Kidney glomerular epithelial cell (primary cell): ENCODE measurements around the gene TMEM234.
"Not testable (repeated sequence)": the region's sequence is repeated elsewhere in the genome, so short reads cannot be mapped to it uniquely, and the experiment has no call there.

Source experiments
- DNase-seq: peaks from one replicate; lab custom pipeline; 2025; lab: John Stamatoyannopoulos, UW

Gene TMEM234

DNA sequence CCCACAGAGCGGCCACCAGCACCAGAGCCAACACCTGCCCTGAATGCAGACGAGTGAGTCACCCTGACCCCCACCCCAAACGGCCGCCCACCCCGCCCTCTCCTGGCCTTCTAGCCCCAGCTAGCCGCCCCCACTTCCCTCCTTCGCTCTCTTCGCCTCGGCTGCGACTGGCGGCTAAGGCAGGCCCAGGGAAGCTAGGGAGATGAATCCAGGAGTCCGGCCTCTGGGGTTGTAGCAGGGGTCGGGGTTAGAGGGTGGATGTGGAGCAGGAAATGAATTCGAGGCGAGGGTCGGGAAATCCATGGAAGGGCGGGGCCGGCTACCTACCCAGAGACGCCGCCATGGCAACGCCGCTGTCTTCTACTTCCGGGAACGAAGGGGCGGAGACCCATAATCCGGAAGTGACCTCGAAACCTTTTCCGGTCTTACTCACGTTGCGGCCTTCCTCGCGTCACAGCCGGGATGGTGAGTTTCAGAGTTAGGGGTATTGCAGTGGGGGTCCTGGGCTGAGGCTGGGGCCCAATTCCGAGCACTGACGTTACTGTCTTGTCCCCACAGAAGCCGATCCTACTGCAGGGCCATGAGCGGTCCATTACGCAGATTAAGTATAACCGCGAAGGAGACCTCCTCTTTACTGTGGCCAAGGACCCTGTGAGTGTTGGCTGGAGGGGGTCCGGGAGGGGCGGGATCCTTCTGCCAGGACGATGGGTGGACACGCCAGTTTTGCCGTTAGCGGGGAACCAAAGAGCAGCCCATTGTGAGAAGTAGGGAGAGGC lies at the start of gene TMEM234, which contains the start of gene EIF3I:
TSS of gene TMEM234 (minus strand) at position 374 of the 776 bp plus-strand sequence. CDS start at position 343, 31 bp downstream.
TSS of gene EIF3I (plus strand) at position 428 of the 776 bp plus-strand sequence. CDS start at position 463, 35 bp downstream.
- peak; percentile 78 for DNase-seq

DNA sequence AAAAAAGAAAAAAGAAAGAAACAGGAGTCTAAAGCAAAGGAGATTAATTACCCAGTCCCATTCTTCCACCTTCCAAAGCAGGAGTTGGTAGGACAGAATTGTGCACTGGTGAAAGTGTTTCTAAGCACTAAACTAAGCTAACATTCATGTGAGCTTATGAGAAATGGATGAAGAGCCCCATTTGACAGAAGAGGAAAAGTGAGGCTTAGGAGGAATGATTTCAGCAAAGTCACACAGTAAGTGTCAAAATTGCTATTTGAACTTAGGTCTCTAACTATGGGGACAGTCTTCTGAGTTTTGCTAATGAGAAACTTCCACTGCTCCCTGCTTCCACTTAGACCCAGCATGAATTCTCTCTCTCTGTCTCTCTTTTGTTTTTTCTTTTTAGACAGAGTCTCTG lies 47.6 kb upstream of the TMEM234 start:
- no peak for DNase-seq

DNA sequence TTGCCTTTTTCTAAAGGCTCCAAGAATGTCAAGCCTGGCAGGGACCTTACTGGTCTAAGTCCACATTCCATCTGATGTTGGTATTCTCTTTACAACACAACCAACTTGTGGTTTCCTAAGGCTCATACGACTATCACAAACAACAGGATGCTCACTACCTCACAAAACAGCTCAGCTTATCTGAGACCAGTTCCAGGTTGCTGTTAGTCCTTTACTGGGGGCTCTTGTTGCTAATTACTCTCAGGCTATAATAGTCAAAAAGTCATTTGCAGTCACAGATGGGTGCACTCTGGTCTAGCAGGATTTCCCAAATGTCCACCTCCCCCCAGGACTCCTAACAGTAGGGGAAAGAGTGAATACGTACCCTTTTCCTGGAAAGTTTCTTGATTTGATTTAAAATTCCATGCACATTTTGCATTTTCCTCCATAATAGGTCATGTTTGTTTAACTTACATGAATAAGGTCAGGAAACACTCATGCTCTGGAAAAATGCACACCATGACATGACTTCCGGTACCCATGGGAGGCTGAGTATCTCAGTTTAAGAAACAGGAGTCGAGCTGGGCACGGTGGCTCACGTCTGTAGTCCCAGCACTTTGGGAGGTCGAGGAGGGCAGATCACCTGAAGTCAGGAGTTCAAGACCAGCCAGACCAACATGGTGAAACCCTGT lies 44.9 kb upstream of the TMEM234 start:
- DNase-seq, result peak; percentile 14

DNA sequence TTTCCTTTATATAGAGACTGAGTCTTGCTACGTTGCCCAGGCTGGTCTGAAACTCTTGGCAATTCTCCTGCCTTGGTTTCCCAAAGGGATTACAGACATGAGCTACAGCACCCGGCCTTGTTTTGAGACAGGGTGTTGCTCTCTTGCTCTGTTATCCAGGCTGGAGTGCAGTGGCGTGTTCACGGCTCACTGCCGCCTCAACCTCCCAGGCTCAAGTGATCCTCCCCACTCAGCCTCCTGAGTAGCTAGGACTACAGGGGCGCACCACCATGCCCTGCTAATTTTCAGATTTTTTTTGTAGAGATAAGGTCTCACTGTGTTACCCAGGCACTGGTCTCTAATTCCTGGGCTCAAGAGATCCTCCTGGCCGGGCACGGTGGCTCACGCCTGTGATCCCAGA lies 43.7 kb upstream of the TMEM234 start:
- no peak for DNase-seq

DNA sequence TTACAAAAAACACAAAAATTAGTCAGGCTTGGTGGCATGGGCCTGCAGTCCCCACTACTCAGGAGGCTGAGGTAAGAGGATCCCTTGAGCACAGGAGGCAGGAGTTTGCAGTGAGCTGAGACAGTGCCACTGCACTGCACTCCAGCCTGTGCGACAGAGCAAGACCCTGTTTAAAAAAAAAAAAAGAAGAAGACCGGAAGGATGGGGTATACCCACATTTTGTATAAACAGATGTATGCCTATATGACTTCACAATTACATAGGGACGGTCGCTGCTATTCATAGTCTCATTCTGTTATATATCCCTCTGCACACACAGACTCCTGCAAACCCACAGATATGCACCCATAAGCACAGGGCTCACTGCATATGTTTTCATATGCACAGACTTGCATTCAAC lies 41.6 kb upstream of the TMEM234 start:
- no peak for DNase-seq

DNA sequence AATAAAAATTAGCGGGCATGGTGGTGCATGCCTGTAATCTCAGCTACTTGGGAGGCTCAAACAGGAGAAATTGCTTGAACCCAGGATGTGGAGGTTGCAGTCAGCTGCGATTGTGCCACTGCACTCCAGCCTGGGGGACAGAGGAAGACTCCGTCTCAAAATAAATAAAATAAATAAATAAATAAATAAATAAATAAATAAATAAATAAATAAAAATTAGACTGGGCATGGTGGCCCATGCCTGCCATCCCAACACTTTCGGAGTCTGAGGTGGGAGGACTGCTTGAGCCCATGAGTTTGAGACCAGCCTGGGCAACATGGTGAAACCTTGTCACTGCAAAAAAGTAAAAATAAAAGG lies 41.1 kb upstream of the TMEM234 start:
- DNase-seq, result not testable (repeated sequence)

DNA sequence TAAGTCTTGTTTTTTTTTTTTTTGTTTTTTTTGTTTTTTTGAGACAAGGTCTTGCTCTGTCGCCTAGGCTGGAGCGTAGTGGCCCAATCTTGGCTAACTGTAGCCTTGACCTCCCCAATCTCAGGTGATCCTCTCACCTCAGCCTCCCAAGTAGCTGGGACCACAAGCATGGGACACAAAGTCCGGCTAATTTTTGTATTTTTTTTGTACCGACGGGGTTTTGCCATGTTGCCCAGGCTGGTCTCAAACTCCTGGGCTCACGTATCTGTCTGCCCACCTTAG lies 35.0 kb upstream of the TMEM234 start:
- no peak for DNase-seq

DNA sequence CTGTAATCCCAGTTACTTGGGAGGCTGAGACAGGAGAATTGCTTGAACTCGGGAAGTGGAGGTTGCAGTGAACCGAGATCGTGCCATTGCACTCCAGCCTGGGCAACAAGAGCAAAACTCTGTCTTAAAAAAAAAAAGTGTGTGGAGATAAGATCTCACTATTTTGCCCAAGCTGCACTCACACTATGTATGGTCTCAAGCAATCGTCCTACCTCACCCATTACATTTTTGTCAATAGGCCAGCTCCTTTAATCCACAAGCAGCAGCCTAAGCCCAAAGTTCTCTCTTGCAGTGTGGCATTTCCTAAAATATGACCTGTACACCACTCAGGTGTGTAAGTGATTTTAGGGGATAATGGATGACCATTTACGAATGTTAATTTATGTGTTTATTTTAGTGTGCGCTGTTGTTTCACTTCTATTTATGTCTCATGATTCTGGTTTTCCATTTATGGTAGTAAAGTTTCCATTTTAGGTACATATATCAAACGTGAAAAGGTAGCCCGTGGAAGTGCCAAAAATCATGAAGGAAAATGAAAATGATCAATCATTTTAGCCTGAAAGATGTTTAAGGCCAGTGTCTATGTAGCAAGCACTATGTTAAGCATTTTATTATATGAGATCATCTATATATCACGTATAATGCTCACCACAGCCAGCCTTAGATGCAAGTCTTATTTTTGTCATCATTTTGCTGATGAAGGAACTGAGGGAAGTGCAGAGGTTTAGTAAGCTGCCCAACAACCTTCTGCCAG lies 34.5 kb upstream of the TMEM234 start:
- DNase-seq, result no peak

DNA sequence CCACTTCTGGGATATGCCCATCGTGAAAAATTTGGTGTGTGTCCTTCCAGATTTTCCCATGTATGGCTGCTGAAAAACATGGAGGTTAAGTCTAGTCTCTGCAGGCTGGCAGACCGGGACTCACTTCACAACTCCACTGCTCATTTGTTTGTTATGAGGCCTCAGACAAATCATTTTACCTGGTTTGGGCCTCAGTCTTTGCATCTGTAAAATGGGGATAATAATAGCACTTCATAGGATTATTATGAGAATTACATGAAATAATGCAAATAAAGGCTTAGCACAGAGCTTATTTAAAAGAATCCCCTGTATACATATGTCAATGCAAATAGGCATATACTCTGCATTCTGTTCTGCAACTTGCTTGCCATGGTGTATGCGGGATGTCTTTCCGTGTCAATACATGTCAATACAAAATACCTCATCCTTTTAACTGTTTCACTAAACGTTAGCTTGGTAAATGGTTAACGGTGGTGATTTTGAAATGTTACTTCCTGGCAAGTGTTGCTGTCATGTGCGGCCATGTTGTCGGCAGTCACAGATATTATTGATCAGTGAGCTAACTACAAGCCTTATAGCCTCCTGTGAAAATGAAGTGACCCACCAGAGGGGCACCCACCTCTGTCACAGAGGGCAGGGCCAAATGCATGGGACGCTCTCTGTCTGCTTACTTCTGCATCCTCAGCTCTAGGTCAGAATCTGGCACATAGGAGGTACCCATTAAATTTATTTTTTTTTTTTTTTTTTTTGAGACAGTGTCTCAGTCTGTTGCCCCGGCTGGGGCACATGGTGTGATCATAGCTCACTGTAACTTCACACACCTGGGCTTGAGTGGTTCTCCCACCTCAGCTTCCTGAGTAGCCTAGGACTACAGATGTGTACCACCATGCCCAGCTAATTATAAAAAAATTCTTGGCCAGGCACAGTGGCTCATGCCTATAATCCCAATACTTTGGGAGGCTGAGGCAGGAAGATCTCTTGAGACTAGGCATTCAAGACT lies 33.2 kb upstream of the TMEM234 start:
- DNase-seq, result no peak

DNA sequence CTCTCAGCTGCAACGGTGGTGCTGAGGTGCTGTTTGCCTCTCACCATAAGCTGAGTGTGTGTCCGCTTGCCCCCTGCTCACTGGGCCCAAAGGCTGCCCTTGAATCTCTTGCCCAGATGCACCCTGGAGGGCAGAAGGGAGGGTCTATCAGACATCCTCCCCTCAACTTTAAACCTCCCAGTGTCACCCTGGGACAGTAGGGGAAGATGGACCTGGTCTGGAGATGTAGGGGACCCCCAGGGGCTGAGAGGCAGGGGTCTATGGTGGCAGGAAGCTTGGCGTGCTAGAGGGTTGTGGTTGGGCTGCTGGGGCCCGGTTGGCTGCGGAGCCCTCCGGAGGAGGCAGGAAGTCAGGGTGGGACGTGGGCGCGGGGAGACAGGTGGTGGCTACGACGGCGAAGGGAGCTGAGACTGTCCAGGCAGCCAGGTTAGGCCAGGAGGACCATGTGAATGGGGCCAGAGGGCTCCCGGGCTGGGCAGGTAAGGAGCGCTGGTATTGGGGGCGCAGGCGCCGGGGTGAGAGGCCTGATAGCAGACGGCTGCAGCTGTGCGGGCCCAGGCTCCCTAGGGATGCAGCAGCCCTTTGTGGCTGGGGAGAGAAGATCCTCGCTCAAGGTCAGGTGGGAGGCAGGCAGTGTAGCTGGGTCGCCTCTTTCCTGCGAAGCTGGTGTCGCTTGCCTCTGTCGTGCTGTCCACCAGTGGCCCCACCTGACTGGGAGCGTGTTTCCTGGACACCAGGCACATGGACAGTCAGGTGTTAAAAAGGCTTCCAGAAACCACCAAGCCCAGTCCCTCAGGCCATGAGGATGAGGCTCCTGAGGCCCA lies 29.0 kb upstream of the TMEM234 start, which contains the start of gene LCK:
TSS of gene LCK (plus strand) at position 373 of the 824 bp plus-strand sequence. CDS start 23,065 bp downstream, outside the sequence.
- DNase-seq, result no peak

DNA sequence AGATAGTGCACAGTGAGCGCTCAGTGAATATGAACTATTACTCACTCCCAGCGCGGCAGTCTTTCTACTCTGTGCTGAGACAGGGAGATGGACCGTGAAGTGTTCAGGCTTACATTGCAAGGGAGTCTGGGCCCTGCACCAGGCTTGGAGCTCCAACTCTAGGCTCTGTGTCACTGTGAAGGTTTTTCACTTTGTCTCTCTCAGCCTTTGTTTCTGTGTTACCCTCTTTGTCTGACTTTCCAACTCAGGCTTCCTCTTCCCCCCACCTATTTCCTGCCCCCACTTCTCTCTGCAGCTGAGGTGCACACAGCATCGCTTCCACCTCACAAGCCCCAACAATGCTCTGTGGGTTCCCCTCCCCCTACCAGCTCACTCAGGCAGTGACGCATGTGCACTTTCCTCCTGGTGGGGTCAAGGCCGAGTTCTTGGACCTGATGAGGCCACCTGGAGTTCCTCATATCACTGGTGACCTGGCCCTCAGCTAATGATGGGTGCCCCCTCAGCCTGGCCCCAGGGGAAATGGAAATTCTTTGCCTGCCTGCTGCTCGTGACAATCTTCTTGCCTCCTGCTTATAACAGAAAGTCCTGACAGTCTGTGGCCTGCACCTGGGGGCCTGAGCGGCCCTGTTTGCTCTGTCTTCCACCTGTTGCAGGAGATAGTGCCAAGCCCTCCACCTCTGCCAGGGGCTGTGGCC lies 27.8 kb upstream of the TMEM234 start:
- peak; percentile 45 for DNase-seq

DNA sequence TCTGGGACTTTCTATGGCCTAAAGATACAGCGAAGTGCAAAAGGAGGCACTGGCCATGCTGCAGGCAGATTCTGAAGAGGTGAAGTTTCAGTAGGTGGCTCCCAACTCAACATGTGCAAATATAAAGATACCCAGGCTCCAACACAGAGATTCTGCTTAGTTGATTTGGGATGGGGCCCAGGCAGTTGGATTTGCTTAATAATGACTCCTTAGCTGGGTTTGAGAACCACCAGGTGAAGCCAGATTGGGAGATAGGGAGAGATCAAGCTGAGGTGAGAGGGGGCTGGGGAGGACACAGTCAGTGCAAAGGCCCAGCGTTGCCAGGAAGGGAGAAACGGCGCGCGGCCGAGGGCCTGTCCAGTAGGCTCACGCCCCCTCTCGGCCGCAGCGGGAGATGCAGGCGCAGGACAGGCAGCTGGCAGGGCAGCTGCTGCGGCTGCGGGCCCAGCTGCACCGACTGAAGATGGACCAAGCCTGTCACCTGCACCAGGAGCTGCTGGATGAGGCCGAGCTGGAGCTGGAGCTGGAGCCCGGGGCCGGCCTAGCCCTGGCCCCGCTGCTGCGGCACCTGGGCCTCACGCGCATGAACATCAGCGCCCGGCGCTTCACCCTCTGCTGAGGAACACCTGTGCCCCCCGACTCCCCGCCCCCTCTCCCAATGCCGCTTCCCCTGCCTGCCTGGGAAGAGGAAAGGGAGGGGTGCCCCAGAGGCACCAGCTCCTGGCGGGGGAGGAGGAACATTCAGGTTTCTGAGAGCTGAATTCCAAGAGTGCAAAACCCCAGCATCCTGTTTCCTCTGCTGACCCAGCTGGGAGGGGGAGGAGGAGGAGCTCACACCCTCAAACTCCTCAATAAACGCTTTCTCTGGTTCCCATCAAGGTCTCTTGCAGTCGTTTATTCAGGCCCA lies 26.1 kb upstream of the TMEM234 start:
- peak; percentile 17 for DNase-seq

DNA sequence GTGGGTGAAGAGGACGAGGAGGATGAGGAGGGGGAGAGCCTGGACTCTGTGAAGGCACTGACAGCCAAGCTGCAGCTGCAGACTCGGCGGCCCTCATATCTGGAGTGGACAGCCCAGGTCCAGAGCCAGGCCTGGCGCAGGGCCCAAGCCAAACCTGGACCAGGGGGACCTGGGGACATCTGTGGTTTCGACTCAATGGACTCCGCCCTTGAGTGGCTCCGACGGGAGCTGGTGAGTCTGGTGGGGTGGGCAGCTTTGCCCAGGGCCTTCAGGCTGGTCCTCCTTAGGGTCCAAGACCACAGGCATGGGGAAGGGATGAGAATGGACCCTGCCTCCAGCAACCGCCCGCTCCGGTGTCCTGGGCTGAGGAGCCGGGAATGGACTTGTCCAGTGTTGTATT lies 25.3 kb upstream of the TMEM234 start:
- no peak for DNase-seq

DNA sequence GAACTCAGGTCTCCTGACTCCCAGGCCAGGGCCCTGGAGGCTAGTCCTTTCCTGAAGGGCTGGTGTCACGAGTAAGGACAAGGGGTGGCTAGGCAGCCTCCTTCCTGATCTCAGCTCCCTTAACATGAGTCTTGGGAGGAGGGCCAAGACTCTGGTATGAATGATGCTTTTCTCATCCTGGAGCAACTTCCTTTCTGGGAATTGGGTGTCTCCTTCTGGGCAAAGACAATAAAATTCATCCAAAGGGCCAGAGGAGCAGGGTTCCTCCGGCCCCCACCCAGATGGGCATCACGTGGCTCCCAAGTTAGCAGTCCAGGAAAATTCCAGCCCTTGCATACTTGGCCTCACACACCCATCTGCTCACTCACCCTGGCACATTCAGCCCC lies 24.7 kb upstream of the TMEM234 start, which contains the start of gene FAM167B:
TSS of gene FAM167B (plus strand) at position 335 of the 386 bp plus-strand sequence. CDS start 200 bp downstream, outside the sequence.
- DNase-seq, result no peak

DNA sequence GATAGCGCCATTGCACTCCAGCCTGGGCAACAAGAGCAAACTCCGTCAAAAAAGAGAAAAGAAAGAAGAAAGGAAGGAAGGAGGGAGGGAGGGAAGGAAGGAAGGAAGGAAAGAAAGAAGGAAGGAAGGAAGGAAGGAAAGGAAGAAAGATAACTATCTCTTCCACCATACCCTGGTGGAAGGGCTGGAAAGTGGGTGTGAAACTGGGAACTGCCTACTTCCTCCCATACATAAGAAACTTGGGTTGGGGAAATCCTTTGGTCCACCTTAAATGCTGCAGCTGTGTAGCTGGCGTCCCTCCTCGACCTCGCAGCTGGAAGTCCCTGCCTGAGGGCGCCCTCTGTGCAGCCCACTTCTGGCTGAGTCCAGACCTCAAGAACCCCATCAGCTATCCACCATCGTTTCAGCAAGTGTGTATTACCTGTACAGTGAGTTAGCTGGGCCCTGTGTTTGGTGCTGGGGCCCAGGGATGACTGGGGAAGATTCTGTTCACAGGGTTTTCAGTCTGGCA lies 20.2 kb upstream of the TMEM234 start:
- DNase-seq, result no peak

DNA sequence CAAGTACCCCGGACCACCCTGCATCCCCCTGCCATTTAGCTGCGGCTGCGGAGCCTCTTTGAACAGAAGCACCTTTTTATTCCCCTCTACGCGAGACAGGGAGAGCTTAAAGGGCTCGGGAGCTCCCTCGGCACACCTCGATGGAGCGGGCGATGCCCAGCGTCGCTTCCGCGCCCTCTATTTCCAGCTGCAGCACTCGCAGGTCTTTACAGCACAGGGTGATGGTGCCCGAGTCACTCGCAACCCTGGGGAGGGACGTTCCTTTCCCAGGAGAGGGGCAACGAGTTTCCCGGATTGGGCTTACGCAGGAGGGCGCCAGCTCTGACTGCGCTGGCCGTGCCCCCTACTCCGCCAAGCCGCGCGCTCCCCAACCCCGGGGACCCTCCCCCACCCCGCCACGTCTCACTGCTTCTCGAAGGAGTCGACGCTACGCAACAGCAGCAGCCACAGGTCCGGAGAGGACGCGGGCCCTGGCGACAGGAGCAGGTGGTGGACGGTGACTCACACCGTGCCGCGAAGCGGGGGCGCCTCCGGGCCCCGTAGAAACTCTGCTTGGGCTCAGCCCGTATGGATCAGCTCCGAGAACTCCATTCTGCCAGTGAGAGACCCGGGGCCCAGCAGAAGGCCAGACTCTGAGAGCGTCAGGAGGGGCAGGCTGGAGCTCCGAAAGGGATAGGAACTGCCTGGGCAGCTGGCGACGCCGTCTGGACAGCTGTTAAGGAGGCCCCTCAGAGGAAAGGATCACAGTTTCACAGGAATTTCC lies 19.0 kb upstream of the TMEM234 start:
- DNase-seq, result no peak

DNA sequence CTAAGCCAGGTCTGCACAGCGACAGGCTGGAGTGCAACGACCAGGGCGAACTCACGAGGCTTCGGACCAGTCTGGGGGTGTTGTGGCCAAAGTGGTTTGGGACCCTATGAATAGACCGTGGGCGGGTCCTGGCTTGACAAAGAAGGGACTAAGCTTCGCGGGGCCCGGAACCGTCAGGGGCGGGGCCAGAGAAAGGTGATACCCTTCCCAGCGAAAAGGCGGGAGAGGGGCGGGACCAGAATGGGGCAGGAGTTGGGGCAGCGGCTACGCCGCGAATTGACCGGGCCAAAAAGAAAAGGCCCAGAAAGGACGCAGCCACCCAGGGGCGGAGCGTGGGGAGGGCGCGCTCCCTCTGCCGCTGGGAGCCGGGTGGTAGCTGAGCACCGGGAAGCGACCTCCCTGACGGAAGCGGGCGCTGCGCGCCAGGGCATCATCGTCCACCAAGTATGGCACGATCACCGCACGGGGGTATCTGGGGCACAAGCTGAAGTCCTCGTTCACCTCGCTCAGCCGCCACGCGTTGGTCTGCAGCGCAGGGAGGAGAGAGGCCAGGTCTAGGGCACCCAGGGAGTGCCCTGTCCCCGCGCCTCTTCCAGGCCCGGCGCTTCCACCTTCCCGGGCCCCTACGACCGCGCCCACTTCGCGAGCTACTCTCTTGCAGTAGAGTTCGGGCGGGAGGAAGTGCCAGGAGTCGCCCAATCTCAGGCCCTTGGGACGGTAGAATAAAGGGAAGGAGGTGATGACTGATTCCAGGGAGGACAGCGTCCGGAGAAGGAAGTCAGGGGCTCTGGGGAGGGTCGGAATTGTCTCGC lies 18.2 kb upstream of the TMEM234 start:
- no peak for DNase-seq
